Stimulated activated CD8-positive, alpha-beta memory T cell treated with anti-CD3 and anti-CD28 coated beads, Interleukin-4, amount 100 ng/mL, for 24 hours (primary cell): ENCODE data around the gene ICAM1.
"Not testable (repeated sequence)": the region's sequence is repeated elsewhere in the genome, so short reads cannot be mapped to it uniquely, and the experiment has no call there.

Source experiments
- DNase-seq: peaks from one replicate; pipeline ENCODE4 v3.0.0-alpha.2; 2020; ENCODE audit warnings: low read depth

The ICAM1 gene

DNA sequence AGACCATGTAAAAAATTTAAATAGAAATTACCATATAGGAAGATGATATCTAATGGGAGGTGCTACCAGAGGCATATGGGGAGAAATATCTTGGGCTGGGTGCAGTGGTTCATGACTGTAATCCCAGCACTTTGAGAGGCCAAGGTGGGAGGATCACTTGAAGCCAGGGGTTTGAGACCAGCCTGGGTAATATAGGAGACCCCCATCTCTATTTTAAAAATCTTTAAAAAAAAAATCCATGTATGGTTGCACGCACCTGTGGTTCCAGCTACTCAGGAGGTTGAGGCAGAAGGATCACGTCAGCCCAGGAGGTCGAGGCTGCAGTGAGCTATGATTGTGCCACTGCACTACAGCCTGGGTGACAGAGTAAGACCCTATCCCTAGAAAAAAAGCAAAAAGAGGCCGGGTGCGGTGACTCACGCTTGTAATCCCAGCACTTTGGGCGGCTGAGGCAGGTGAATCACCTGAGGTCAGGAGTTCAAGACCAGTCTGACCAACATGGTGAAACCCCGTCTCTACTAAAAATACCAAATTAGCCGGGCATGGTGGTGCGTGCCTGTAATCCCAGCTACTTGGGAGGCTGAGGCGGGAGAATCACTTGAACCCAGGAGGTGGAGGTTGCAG lies 29.0 kb upstream of the ICAM1 start:
- not testable (repeated sequence) for DNase-seq

DNA sequence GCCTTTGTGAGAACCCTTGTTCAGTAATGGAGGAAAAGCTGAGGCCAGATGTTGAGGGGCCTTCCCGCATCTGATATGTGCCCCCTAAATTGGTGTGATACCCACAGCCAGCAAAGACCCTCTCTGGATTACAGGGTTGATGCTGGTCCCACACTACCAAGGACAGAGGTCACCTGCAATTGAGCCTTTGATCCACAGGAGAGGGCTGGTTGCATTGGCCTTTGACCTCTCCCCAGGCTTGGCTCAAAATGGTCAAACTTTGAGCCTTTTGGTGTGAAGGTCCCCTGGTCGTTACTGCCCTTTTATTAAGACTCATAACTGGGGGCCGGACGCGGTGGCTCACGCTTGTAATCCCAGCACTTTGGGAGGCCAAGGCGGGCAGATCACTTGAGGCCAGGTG lies 27.3 kb upstream of the ICAM1 start:
- DNase-seq = no peak

DNA sequence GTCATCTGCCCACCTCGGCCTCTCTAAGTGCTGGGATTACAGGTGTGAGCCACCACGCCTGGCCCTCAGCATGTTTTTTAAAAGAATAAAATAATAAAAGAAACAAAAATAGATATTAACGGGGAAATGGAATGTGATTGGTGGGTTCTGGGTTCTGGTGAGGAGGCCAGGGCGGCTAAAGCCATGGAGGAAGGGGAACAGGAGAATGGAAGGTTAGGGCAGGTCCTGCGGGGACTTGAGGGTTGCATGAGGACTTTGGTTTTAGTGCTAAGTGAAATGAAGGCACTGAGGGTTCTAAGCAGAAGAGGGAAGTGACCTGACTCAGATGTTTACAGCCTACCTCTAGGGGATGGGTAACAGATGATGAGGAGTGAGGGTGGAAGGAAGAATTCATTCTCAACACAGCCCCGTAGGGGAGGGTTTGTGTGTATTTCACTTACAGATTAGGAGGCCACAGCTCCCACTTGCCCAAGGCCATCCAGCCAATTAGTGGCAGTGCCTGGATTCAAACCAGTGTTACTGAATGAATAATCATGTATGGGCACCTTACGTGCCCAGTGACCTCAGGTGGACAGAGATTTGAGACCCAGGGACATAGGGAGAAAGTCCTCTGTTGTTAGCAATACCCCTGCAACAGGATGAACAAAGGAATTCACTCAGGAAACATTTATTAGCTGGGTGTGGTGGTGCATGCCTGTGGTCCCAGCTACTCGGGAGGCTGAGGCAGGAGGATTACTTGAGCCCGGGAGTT lies 25.6 kb upstream of the ICAM1 start:
- no peak for DNase-seq

DNA sequence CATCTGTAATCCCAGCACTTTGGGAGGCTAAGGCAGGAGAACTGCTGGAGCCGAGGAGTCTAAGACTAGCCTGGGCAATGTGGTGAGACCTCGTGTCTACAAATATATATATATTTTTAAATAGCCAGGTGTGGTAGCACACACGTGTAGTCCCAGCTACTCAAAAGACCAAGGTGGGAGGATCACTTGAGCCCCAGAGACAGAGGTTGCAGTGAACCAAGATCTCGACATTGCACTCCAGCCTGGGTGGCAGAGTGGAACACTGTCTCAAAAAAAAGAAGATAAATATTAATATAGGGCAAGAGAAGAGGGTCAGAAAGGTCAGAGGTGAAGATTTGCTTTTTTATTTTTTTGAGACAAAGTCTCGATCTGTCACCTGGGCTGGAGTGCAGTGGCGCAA lies 24.4 kb upstream of the ICAM1 start:
- no peak for DNase-seq

DNA sequence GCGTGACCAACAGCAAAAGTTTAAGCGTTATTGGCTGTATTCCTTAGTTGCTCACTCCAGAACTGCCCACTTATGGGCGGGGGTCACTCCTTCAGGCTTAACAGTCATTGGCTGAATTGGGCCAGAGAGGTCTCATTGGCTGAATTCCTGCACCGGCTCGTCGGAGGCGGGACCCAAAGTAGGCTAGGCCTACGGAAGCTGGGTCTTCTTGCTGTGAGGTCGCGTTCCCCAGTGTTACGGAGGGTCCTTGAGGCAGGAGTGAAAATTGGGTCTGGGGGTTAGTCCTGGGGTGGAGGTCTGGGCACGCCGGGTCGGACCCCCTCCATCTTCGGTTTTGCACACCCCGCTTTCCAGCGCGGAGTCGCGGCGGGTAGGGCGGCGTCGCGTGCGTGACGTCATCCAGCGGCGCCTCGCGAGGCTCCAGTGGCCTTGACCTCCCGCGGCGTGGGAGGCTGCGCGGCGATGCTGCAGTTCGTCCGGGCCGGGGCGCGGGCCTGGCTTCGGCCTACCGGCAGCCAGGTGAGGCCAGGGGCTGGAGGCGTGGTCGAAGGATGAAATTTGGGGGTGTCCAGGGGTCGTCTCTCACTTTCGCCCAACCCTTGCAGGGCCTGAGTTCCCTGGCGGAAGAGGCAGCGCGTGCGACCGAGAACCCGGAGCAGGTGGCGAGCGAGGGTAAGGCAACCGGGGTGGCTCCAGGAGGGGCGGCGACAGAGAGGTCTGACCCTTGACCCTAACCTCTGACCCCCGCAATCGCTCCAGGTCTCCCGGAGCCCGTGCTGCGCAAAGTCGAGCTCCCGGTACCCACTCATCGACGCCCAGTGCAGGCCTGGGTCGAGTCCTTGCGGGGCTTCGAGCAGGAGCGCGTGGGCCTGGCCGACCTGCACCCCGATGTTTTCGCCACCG lies 18.9 kb upstream of the ICAM1 start, which contains the start of gene MRPL4:
Gene MRPL4 (plus strand): TSS at position 423 of the 903 bp plus-strand sequence. CDS start 40 bp downstream, at position 463.
- peak; percentile 95 for DNase-seq

DNA sequence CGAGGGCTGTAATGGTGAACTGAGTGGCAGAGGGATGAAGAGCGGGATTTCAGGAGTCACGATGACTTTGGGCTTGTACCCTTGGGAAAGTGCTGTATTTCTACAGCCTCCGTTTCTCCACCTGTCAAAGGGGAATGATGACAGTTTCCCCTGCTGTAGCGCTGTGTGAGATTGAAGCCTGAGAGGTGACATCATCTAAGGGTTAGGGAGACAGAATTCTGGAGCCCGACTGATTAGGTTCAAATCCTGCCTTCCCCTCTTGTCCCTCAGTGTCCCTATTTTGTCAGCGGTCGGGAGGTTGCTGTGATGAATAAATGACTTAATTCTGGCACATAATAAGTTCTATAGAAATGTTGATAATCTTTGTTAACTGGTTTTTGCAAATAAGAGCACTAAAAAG lies 18.2 kb upstream of the ICAM1 start:
- DNase-seq = no peak

DNA sequence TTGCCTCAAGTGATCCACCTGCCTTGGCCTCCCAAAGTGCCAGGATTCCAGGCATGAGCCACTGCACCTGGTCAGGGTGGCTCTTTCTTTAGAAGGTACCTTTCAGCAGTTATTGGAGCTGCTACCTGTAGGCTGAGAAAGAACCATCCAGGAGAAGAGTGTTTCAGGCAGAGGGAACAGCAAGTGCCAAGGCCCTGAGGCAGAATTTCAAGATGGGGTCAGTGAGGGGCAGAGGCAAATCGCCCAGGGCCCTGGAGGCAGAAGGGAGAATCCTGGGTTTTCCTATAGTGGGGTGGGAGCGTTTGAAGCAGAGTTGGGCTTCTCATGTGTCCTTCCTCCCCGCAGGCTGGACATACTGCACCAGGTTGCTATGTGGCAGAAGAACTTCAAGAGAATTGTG lies 16.7 kb upstream of the ICAM1 start:
- DNase-seq = no peak

DNA sequence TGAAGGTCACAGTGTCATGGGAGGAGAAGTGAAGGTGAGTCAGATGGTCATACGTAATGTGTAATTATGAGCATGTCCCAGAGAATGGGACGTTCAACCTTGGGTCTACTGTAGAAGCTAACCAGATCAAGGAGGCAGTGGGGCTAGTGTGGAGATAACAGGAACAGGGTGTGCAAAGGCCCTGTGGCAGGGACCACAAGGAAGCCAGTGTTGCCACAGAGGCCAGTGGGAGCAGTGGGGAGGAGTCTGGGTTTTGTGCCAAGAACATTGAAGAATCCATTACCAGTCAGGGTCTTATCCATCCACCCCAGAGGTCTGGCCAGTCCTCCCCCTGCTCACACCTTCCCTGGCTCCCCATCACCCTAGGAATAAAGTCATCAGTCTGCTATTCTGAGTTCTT lies 15.6 kb upstream of the ICAM1 start:
- DNase-seq = no peak

DNA sequence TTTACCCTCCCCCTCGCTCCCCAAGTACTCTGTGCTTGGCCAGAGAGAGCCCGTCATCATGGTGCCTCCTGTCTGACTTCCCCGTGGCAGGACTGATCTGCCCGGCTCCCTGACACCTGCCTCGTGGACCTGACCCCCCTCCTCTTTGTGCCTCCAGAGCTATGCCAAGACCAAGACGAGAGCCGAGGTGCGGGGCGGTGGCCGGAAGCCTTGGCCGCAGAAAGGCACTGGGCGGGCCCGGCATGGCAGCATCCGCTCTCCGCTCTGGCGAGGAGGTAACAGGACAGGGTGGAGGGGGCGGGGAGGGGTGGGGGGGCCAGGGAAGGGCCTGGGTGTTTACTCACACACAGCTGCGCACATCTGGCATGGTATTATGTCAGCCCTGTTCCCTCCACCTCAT lies 14.4 kb upstream of the ICAM1 start:
- no peak for DNase-seq

DNA sequence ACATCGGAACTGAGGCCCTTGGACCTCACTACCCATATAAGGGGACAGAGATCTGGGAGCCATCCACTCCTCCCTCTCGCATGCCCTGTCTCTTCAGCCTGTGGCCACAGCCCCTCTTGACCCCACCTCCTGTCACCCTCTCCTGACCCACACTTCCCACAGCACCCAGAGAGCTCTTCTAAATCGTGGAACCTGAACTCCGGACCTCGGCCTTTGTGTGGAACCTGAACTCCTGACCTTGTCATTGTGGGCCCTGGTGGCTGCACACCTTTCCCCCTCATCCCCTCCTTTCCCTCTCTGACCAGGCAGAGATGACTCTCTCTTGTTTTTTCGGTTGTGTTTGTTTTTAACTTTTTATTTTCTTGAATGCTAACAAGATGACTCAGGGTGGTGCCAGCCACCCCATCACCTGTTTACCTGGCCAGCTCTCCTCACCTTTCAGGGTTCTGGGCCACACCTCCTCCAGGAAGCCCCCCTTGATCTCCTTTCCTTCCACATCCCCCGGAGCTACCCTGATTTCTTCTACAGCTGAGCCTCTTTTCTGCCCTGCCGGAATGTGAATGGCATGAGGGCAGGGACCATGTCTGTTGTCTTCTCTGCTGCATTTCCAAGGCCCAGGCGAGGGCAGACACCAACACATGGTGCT lies 13.8 kb upstream of the ICAM1 start:
- no peak for DNase-seq

DNA sequence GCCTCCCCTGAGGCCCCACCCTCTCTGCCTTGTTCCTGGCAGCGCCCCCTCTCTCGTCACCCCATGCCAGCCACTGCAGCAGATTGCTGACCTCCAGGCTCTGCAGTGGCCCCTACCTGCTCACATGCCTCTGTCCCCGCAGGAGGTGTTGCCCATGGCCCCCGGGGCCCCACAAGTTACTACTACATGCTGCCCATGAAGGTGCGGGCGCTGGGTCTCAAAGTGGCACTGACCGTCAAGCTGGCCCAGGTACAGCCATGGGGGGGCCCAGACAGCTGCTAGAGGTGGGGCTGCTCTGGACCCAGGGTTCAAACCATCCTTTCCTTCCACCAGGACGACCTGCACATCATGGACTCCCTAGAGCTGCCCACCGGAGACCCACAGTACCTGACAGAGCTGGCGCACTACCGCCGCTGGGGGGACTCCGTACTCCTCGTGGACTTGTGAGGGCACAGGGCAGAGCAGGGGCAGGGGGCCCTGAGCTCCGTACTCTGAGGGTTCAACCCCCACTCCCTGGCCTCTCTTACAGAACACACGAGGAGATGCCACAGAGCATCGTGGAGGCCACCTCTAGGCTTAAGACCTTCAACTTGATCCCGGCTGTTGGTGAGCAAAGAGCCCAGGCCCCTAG lies 12.7 kb upstream of the ICAM1 start:
- DNase-seq = no peak

DNA sequence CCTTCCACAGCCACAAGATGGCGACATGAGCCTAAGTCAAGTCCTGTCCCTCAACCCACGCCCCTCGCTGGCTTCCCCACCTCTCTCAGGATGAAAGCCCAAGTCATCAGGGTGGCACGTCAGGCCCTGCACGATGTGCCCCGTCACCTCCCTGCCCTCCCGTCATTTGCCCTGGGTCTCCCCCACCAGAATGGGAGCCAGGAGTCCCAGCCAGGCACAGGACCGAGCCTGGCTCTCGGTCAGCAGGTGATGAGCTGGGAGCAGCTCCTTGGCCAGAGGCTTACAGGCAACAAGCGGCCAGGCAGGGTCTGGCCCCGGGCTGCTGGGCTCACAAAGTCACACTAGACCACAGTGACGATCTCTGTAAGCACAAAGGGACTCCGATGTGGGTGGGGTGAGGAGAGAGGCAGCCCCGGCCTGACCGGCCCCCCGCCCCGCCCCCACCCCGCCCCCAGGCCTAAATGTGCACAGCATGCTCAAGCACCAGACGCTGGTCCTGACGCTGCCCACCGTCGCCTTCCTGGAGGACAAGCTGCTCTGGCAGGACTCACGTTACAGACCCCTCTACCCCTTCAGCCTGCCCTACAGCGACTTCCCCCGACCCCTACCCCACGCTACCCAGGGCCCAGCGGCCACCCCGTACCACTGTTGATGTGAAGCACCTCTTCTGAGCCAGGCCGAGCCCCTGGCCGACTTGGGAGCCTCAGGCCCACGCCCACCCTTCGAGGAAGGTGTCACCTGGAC lies 11.6 kb upstream of the ICAM1 start:
- DNase-seq = peak; percentile 83

DNA sequence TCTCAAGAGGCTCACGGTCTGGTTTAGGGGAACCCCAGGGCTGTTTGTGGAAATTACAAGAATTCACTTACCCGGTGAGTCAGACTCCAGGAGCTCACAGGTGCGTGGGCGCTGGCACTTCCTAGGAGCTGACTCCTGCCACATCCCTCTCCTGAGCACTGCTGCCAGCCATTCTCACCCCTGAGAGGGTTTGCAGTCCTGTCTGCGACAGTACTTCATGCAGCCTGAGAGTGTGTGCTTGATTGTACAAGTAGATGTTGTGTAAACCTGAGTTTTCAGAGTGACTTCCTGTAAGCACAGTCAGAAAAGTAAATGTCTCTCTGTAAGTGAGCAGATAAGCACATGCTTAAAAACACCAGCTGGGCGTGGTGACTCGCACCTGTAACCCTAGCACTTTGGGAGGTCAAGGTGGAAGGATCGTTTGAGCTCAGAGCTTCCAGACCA lies 10.8 kb upstream of the ICAM1 start:
- DNase-seq = peak; percentile 30

DNA sequence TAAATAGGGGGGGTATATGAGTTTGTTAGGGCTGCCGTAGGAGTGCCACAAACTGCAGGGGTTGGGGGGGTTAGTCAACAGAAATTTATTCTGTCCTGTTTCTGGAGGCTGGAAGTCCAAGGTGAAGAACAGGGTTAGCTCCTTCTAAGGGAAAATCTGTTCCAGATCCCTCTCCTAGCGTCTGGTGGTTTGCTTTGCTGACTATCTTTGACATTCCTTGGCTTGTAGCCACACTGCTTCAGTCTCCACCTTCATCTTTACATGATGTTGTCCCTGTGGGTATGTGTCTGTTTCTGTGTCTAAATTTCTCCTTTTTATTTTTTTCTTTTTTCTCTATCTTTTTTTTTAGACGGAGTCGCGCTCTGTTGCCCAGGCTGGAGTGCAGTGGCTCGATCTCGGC lies 8.1 kb upstream of the ICAM1 start:
- DNase-seq = no peak

DNA sequence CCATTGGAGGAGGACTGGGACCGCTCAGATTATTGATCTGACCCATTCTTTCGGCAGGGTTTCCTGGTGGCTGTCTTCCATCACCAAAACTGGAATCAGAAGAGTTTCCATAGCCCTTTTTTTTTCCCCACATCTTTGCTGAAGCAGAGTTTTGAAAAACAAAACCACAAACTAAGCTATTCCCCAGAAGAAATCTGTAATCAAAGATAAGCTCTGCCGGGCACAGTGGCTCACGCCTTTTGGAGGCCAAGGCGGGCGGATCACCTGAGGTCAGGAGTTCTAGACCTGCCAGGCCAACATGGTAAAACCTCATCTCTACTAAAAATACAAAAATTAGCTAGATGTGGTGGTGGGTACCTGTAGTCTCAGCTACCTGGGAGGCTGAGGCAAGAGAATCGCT lies 4.2 kb upstream of the ICAM1 start:
- no peak for DNase-seq

DNA sequence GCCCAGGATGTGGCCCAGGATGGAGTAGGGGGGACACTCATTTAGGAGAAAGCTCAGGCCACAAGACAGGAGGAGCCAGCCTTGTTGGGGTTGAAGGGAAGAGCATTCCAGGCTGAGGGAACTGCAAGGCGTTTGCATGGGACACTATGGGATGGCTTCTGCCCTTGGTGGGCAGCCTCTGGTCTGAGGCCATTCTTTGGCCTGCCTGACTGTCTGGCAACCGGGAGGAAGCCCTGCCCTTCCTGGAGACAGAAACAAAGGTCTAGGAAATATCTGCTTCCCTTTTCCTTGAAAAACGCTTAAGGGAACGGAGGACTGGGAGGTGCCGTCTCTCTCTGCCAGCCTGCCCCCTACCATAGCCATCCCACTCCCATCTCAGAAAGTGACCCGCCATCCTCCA lies 2.8 kb upstream of the ICAM1 start:
- DNase-seq = no peak

DNA sequence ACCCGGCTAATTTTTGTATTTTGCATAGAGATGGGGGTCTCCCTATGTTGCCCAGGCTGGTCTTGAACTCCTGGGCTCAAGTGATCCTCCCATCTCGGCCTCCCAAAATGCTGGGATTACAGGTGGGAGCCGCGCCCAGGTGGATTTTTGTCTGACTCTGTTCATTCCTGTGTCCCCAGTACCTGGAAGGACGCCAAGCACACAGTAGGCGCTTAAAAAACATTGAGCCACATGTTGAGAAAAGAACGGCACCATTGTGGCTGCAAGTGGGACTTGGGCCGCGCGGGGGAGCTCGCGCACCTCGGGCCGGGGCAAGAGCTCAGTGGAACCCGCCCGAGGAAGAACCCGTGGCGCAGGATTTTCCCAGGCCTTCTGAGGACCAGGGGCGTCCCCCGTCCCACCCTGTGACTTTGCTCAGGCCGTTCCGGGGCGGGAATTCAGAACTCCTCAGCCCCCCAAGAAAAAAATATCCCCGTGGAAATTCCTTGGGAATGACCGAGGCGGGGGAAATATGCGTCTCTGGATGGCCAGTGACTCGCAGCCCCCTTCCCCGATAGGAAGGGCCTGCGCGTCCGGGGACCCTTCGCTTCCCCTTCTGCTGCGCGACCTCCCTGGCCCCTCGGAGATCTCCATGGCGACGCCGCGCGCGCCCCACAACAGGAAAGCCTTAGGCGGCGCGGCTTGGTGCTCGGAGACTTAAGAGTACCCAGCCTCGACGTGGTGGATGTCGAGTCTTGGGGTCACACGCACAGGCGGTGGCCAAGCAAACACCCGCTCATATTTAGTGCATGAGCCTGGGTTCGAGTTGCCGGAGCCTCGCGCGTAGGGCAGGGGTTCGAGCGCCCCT lies 1.4 kb upstream of the ICAM1 start:
- peak; percentile 81 for DNase-seq

DNA sequence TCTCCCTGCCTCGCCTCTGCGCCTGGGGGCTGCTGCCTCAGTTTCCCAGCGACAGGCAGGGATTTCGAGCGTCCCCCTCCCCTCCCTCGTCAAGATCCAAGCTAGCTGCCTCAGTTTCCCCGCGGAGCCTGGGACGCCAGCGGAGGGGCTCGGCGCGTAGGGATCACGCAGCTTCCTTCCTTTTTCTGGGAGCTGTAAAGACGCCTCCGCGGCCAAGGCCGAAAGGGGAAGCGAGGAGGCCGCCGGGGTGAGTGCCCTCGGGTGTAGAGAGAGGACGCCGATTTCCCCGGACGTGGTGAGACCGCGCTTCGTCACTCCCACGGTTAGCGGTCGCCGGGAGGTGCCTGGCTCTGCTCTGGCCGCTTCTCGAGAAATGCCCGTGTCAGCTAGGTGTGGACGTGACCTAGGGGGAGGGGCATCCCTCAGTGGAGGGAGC lies 722 bp upstream of the ICAM1 start:
- peak; percentile 69 for DNase-seq

DNA sequence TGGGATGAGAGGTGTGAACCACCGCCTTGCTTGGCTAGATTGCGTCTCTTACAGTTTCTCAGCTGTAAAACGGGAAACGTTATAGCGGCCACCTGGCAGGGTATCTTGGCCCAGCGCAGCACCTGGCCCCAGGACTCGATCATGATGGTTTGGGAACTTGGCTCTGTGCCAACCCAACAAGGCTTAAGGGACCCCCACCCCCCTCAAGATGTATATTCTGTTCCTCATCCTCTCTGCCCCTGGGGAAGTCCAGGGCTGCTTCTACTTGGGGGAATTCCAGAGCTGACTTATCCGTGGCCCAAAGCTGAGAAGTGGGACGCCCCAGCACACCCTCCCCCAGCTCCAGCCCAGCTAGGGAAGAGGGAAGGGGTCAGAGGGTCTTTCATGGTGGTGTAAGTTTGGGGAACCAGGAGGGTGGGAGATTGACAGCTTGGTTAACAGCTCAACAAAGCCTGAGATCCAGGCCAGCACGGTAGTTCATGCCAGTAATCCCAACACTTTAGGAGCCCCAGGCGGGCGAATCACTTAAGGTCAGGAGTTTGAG lies 695 bp downstream of the ICAM1 start:
- DNase-seq = no peak

DNA sequence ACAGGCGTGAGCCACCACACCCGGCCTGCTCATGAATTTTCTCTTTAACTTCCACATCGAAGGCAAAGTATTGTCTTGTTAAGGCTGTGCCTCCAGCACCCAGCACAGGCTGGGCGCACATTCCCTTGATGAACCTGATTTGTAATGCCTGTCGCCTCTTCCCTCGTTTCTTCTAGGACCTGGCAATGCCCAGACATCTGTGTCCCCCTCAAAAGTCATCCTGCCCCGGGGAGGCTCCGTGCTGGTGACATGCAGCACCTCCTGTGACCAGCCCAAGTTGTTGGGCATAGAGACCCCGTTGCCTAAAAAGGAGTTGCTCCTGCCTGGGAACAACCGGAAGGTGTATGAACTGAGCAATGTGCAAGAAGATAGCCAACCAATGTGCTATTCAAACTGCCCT lies 3.7 kb downstream of the ICAM1 start:
- no peak for DNase-seq
